ENCODE data around the gene GAS2L1.

Gene GAS2L1

DNA sequence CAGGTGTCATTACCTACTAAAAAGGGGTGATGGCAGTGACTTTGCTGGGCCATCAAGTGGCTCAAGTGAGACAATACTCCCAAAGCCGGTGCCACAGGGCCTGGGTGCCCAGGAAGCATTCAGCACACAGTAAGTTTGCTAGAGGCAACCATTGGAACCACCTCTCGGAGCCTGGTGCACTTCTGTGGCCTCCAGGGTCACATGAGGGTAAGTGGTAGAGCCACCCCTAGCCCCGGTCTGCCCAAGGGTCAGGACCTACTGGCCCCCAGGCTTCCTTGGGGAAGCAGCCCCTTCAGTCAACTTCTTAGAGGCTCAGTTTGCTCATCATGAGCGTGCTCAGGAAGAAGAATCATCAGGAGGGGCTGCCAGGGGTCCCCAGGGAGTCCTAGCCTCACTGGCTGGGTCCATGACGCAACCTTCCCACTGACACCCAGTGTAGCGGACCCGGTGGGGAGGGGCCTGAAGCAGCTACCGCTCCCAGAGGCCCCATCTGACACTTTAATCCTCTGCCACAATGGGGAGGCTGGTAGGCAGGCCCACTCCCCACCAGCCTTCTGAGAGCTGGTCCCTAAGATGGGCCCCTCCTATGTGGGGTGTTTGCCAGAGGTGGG lies 26.5 kb downstream of the GAS2L1 start:
- Histone ChIP-seq H3K9me3 (ENCODE audit: insufficient read depth, low read length, severe bottlenecking) (no peaks in the 10 kb centered on the region), H3K9ac (ENCODE audit: low read depth, low read length) (no peak overlapping the region)
- TF ChIP-seq CTCF (IDR thresholded peaks at IDR 0.05; ENCODE audit: borderline replicate concordance, extremely low read depth, low read length, poor library complexity, severe bottlenecking) (no peak), EZH2 (IDR thresholded peaks at IDR 0.05; ENCODE audit: borderline replicate concordance, low read depth, low read length, severe bottlenecking) (no peak)

DNA sequence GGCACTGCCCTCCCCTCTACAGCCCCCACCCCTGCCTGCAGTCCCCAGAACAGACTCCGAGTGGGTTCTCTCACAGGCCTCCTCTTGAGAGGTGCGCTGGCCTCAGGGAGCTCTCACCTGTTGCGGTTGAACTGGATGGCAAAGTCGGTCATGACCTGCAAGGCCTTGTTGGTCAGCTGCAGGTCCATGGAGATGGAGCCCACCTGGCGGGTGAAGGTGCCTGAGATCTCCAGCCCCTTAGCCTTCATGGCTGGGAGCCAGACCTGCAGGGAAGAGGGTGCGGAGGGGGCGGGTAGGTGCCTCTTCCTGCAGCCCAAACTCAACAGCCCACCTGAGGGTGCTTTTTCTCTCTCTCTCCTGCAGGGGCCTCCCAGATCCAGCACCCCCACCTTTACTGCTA lies 27.7 kb downstream of the GAS2L1 start:
- ATAC-seq (ENCODE audit: insufficient read depth, low read depth) (no peak), DNase-seq (no peak)
- TF ChIP-seq EZH2 (IDR thresholded peaks at IDR 0.05; ENCODE audit: borderline replicate concordance, low read depth, low read length, severe bottlenecking) (no peak), CTCF (IDR thresholded peaks at IDR 0.05; ENCODE audit: borderline replicate concordance, extremely low read depth, low read length, poor library complexity, severe bottlenecking) (no peak)
- no peak overlapping the region for H2AFZ ChIP-seq (ENCODE audit: low read depth, low read length)
- H3K9me3 ChIP-seq (ENCODE audit: insufficient read depth, low read length, severe bottlenecking): no peaks in the 10 kb centered on the region
- H3K36me3 ChIP-seq (ENCODE audit: insufficient read depth, low read length): peaks cover 94% of the 10 kb centered on the region
- H3K4me1 ChIP-seq (ENCODE audit: insufficient read depth, low read length): no peaks in the 10 kb centered on the region
- H3K79me2 ChIP-seq (ENCODE audit: insufficient read depth, low read length): no peaks in the 10 kb centered on the region
- no peak overlapping the region for H3K4me2 ChIP-seq (ENCODE audit: insufficient read depth, low read length)
- no peak overlapping the region for H3K9ac ChIP-seq (ENCODE audit: low read depth, low read length)
- H3K4me3 ChIP-seq (ENCODE audit: low read depth in 1 of 2, low read length in 2 of 2): no peak overlapping the region
- H3K27me3 ChIP-seq (ENCODE audit: insufficient read depth, low read length, poor library complexity): no peaks in the 10 kb centered on the region
- H4K20me1 ChIP-seq (ENCODE audit: insufficient read depth, low read length): 0 out of 2 replicates have a peak, but pooled peaks cover 4% of the 10 kb centered on the region
- H3K27ac ChIP-seq (ENCODE audit: low read length): no peak overlapping the region

More for the DNA sequence above, 26.5 kb downstream of the GAS2L1 start:
- no peak overlapping the region for H3K27ac ChIP-seq (ENCODE audit: low read length)
- no peak overlapping the region for H3K4me3 ChIP-seq (ENCODE audit: low read depth in 1 of 2, low read length in 2 of 2)
- H4K20me1 ChIP-seq (ENCODE audit: insufficient read depth, low read length): 0 out of 2 replicates have a peak, but pooled peaks cover 4% of the 10 kb centered on the region
- no peaks in the 10 kb centered on the region for H3K79me2 ChIP-seq (ENCODE audit: insufficient read depth, low read length)
- H3K4me2 ChIP-seq (ENCODE audit: insufficient read depth, low read length): no peak overlapping the region
- no peaks in the 10 kb centered on the region for H3K4me1 ChIP-seq (ENCODE audit: insufficient read depth, low read length)
- peak; percentile 43; the same call in 2 of the 3 replicates for ATAC-seq (ENCODE audit: insufficient read depth, low read depth)
- peak; percentile 37 for DNase-seq
- no peak overlapping the region for H2AFZ ChIP-seq (ENCODE audit: low read depth, low read length)
- H3K36me3 ChIP-seq (ENCODE audit: insufficient read depth, low read length): peaks cover 94% of the 10 kb centered on the region
- H3K27me3 ChIP-seq (ENCODE audit: insufficient read depth, low read length, poor library complexity): no peaks in the 10 kb centered on the region

DNA sequence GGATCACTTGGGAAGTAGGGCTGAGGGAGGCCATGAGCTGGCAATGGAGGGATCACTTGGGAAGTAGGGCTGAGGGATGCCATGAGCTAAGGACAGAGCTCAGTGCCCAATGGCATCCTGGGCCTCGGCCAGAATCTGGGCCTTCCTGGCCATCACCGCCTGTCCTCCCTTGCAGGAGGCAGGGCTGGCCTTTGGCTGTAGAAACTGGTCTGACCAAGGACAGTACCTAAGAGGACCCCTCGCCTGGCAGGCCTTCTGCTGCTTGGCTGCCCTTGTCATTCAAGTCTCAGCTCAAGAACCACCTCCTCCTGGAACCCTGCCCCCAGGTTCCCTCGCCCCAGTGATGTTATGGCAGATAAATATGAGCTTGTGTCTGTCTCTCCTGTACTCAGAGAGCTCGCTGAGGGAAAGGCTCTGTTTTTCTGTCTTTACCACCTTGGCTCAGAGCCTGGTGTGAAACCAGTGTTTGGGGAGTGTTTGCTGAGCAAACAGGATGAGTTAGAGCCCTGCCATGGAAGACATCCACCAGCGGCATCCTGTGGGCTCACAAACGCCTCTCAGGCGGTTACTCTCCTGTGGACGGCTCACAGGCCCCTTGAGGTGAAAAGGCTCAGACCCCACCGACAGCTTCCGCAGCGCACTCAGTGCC lies 28.4 kb downstream of the GAS2L1 start:
- Histone ChIP-seq H3K9ac (ENCODE audit: low read depth, low read length) (no peak overlapping the region), H3K4me3 (ENCODE audit: low read depth in 1 of 2, low read length in 2 of 2) (no peak overlapping the region), H3K36me3 (ENCODE audit: insufficient read depth, low read length) (peaks cover 94% of the 10 kb centered on the region), H3K4me2 (ENCODE audit: insufficient read depth, low read length) (no peak overlapping the region), H3K9me3 (ENCODE audit: insufficient read depth, low read length, severe bottlenecking) (no peaks in the 10 kb centered on the region), H3K27me3 (ENCODE audit: insufficient read depth, low read length, poor library complexity) (no peaks in the 10 kb centered on the region), H3K27ac (ENCODE audit: low read length) (no peak overlapping the region), H3K79me2 (ENCODE audit: insufficient read depth, low read length) (no peaks in the 10 kb centered on the region), H4K20me1 (ENCODE audit: insufficient read depth, low read length) (0 out of 2 replicates have a peak, but pooled peaks cover 4% of the 10 kb centered on the region), H3K4me1 (ENCODE audit: insufficient read depth, low read length) (no peaks in the 10 kb centered on the region), H2AFZ (ENCODE audit: low read depth, low read length) (no peak overlapping the region)
- ATAC-seq (ENCODE audit: insufficient read depth, low read depth) (no peak), DNase-seq (no peak)
- no peak for TF ChIP-seq EZH2 (IDR thresholded peaks at IDR 0.05; ENCODE audit: borderline replicate concordance, low read depth, low read length, severe bottlenecking)
- no peak for TF ChIP-seq CTCF (IDR thresholded peaks at IDR 0.05; ENCODE audit: borderline replicate concordance, extremely low read depth, low read length, poor library complexity, severe bottlenecking)

All from DND-41 (cell line).